ENCODE results near the gene ADGRV1.

Gene ADGRV1

DNA sequence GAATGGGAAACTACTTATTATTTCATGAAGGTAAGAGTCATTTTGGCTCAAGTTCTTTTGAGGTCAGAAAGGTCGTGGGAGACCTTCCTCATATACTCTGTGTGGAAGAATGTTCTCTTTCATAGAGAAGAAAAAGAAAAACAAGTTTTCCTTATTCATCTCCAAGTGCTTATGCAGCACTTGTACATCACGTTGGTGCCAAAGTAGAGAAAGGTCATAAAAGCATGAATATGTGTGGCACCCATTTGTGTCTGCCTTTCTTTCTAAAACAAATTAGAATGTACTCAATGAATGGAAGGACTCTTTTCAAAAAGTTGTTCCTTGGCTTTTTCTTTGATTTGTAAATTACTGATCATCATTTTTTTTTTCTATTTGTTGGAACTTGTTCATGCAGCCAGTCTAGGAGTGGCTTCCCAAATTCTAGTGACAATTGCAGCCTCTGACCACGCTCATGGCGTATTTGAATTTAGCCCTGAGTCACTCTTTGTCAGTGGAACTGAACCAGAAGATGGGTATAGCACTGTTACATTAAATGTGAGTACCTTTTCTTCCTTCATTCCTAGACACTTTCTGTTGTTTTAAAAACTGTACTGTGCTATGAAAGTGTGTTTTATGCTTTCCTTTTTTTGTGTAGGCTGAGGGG, 122.4 kb downstream of the ADGRV1 start:
- TF ChIP-seq, protein P1, sequence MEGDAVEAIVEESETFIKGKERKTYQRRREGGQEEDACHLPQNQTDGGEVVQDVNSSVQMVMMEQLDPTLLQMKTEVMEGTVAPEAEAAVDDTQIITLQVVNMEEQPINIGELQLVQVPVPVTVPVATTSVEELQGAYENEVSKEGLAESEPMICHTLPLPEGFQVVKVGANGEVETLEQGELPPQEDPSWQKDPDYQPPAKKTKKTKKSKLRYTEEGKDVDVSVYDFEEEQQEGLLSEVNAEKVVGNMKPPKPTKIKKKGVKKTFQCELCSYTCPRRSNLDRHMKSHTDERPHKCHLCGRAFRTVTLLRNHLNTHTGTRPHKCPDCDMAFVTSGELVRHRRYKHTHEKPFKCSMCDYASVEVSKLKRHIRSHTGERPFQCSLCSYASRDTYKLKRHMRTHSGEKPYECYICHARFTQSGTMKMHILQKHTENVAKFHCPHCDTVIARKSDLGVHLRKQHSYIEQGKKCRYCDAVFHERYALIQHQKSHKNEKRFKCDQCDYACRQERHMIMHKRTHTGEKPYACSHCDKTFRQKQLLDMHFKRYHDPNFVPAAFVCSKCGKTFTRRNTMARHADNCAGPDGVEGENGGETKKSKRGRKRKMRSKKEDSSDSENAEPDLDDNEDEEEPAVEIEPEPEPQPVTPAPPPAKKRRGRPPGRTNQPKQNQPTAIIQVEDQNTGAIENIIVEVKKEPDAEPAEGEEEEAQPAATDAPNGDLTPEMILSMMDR (IDR thresholded peaks at IDR 0.05): no peak

DNA sequence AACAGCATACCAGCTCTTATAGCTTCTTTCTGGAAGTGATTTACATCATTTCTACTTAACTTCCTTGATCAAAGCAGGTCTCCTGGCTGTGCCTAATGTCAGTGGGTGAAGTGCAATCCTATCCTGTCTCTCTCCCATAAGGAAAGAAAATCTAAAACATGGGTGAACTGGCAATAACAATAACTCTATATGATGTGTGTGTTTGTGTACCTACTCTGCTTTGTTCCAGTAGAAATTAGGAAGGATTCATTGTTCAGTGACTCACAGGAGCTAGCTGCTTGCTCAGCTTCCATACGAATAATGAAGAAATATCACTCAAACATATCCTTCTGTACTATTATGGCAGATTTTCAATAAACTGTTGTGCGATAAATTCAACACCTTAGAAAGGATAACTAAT, 123.7 kb downstream of the ADGRV1 start:
- TF ChIP-seq, protein P1 (IDR thresholded peaks at IDR 0.05): no peak

DNA sequence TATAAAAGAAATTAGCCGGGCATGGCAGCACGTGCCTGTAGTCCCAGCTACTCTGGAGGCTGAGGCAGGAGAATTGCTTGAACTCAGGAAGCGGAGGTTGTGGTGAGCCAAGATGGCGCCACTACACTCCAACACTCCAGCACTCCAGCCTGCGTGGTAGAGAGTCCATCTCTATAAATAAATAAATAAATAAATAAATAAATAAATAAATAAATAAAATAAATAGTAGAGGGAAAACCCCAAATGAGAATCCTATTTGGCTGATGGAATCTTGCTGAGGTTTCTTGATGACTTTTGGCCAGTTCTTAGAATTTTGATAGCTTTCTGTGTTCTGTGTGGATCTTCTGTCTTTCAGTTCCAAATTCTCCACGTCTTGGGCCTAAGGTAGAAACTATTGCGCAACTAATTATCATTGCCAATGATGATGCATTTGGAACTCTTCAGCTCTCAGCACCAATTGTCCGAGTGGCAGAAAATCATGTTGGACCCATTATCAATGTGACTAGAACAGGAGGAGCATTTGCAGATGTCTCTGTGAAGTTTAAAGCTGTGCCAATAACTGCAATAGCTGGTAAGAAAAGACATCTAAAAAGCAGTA, 126.9 kb downstream of the ADGRV1 start:
- TF ChIP-seq, protein P1 (IDR thresholded peaks at IDR 0.05): no peak

DNA sequence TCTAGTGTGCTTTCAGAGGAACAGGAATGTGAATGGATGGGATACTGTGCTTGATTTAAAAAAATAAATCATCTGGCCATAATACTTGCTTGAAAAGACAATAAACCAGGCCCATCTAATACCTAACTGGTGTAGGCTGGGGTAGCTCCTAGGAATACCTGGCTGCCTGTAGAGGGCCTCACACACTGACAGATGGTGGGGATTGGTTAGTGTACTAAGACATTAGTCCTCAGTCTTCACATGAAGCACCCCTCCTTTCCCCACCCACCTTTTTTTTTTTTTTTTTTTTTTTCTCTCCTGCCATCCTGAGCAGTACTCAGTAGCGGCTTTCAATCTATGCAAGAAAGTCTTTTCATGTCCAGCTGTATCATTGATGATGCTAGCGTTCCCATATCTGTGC, 130.5 kb downstream of the ADGRV1 start:
- TF ChIP-seq, protein P1 (IDR thresholded peaks at IDR 0.05): no peak

DNA sequence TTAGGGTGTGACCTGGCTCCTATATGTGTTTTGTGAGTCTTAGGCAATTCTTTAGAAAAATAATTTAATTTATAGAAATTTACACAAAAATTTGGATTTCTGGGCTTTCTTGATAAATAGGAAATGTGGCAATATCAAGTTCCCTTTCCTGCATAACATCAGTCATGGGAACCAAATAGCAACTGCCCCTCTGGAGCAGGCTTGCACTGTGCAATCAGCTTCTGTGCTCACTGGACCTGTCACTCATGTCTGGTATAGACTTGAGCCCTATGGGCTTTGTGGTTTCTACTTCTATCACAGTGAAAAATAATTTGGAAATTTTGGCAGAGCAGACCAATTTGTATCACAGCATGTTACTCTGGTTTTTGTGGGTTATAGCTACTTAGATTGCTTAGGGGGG, 131.7 kb downstream of the ADGRV1 start:
- TF ChIP-seq, protein P1 (IDR thresholded peaks at IDR 0.05): no peak

DNA sequence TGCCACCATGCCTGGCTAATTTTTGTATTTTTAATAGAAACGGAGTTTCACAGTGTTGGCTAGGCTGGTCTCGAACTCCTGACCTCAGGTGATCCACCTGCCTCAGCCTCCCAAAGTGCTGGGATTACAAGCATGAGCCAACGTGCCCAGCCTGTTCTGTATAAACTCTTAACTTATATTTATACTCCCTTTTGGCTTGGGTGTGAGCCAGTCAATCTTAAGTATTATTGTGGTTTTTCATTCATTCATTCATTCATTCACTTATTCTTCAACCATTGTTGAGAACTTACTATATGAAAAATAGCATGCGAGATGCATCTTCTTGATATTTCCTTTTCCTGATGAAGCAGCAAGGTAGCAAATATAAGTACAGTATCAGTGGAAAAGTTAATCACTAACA, 132.9 kb downstream of the ADGRV1 start:
- TF ChIP-seq, protein P1 (IDR thresholded peaks at IDR 0.05): no peak

DNA sequence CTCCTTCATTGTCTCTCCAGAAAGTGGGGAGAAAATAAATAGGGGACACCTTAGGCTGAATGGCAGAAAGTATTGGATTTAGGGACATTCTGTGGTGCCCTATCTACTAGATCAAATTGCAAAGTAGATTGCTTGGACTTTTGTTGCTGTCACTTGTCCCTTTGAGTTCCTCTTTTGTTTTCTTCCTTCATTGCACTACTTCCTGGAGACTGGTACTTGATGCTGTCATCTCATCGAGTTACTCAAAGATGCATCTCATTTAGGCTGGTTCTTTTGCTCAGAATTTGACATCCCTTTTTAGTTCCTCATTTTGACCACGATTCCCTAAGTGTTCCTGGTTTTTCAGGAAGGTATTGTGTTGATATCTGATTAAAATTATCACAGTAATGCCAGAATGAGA, 137.6 kb downstream of the ADGRV1 start:
- TF ChIP-seq, protein P1 (IDR thresholded peaks at IDR 0.05): no peak
